ENCODE measurements around the gene ERG.

The ERG gene

DNA sequence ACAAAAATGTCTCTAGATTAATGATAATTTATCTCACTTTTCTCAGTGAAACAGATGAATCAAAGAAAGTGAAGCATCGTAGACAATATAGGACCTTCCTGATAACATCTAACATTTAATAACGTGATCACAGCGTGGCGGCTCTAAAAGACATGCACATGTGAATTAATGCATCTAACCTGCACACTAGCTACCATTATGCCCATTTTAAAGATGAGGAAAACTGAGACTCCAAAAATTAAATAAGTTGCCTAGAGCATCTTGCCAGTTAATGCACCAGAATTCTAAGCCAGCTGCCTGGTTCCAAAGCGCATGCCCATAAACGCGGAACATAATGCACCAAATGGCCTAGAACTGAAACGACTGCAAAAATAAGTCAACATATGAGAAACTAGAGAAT is 23.5 kb downstream of the ERG start:
- no peak for ATAC-seq (ENCODE audit: low read depth)
- no peak overlapping the region for H3K4me3 ChIP-seq (ENCODE audit: severe bottlenecking)
- no peaks in the 10 kb centered on the region for H3K27me3 ChIP-seq (ENCODE audit: insufficient read depth, poor library complexity, severe bottlenecking)
- no peaks in the 10 kb centered on the region for H3K9me3 ChIP-seq (ENCODE audit: severe bottlenecking)
- H3K36me3 ChIP-seq (ENCODE audit: low read depth): no peaks in the 10 kb centered on the region
- H3K4me1 ChIP-seq (ENCODE audit: insufficient read depth, poor library complexity, severe bottlenecking): peaks cover 42% of the 10 kb centered on the region
- H3K27ac ChIP-seq (ENCODE audit: poor library complexity, severe bottlenecking): no peak overlapping the region
- DNase-seq (ENCODE audit: low spot score): no peak
- TF ChIP-seq CTCF (IDR thresholded peaks at IDR 0.05; ENCODE audit: poor library complexity, severe bottlenecking): no peak

DNA sequence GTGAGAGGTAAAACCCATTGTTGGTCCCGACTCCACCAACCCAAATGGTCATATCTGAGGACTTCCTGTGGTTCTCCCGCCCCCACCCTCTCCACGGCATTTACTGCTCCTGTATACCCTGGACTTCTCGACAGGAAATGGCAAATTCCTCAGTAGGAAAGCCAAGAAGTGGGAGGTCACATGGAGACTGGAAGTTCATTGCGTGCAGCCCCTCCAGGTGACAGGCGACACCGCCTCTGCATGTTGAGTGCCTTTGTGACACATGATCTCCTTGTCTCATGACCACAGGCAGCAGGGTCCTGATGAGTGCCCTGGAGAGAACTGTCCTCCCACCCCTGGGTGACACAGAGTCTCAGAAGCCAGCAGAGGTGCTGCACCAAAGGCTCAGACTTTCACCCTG is 24.2 kb downstream of the ERG start:
- Histone ChIP-seq H3K36me3 (ENCODE audit: low read depth) (no peaks in the 10 kb centered on the region), H3K27me3 (ENCODE audit: insufficient read depth, poor library complexity, severe bottlenecking) (no peaks in the 10 kb centered on the region), H3K9me3 (ENCODE audit: severe bottlenecking) (no peaks in the 10 kb centered on the region), H3K4me1 (ENCODE audit: insufficient read depth, poor library complexity, severe bottlenecking) (peaks cover 42% of the 10 kb centered on the region), H3K4me3 (ENCODE audit: severe bottlenecking) (no peak overlapping the region), H3K27ac (ENCODE audit: poor library complexity, severe bottlenecking) (no peak overlapping the region)
- no peak for TF ChIP-seq CTCF (IDR thresholded peaks at IDR 0.05; ENCODE audit: poor library complexity, severe bottlenecking)
- DNase-seq (ENCODE audit: low spot score) (no peak), ATAC-seq (ENCODE audit: low read depth) (no peak)

DNA sequence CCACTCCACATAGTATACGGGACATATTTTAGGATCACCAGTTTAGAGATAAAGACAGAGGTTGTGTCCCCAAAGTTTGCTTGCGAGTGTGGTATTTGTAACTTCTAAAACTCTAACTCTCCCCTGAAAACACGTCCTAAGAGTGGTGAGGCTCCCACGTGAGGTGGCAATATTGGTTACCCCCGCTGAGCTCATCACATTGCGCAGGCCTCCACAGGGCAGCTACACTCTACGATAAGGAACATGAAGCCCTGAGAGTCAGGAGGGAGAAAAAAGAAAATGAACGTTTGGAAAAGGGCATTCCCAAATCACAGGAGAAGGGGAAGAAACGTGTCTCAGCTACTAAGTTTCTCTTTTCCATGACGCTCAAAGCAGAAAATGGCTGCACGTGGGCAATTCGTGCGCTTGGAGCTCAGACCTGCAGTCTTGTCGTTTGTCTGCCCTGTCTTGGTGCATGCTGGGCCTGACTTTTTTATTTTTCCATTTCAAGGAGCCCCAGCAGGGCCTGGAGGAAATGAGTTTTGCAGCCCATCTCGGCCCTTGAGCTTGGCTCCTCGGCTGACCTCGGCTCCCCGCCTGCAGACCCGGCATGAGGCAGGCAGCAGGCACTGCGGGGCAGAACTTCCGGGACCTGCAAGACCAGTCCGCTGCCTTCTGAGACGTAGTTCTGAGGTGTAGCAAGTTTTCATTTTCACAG is 25.7 kb downstream of the ERG start:
- Histone ChIP-seq H3K36me3 (ENCODE audit: low read depth) (no peaks in the 10 kb centered on the region), H3K4me1 (ENCODE audit: insufficient read depth, poor library complexity, severe bottlenecking) (peaks cover 32% of the 10 kb centered on the region), H3K27me3 (ENCODE audit: insufficient read depth, poor library complexity, severe bottlenecking) (no peaks in the 10 kb centered on the region), H3K4me3 (ENCODE audit: severe bottlenecking) (no peak overlapping the region), H3K27ac (ENCODE audit: poor library complexity, severe bottlenecking) (no peak overlapping the region), H3K9me3 (ENCODE audit: severe bottlenecking) (no peaks in the 10 kb centered on the region)
- ATAC-seq (ENCODE audit: low read depth) (no peak), DNase-seq (ENCODE audit: low spot score) (no peak)
- TF ChIP-seq CTCF (IDR thresholded peaks at IDR 0.05; ENCODE audit: poor library complexity, severe bottlenecking): no peak

DNA sequence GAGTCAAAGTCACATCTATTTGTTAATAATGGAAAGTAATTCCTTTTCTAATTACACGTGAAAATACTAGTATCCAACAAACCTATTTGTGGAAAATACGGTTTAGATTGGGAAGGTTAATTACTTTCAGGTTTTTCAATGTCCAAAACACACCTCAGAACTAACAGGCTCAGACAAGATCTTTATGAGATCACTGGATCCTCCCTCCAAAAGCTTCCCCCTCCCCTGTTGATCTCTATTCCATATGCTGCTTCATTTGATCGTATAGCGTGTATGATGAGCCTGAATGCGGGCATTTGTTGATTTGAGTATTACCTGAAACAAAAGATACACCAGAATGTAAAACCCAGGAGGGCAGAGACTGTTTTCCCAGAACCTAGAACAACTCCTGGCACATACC is 26.5 kb downstream of the ERG start:
- DNase-seq (ENCODE audit: low spot score): no peak
- no peaks in the 10 kb centered on the region for H3K27me3 ChIP-seq (ENCODE audit: insufficient read depth, poor library complexity, severe bottlenecking)
- no peak for TF ChIP-seq CTCF (IDR thresholded peaks at IDR 0.05; ENCODE audit: poor library complexity, severe bottlenecking)
- no peak overlapping the region for H3K4me3 ChIP-seq (ENCODE audit: severe bottlenecking)
- H3K4me1 ChIP-seq (ENCODE audit: insufficient read depth, poor library complexity, severe bottlenecking): peaks cover 32% of the 10 kb centered on the region
- no peak for ATAC-seq (ENCODE audit: low read depth)
- H3K9me3 ChIP-seq (ENCODE audit: severe bottlenecking): no peaks in the 10 kb centered on the region
- H3K36me3 ChIP-seq (ENCODE audit: low read depth): no peaks in the 10 kb centered on the region
- H3K27ac ChIP-seq (ENCODE audit: poor library complexity, severe bottlenecking): no peak overlapping the region

GRCh38 chr21:38470755-38471154 is 27.5 kb downstream of the ERG start:
- Histone ChIP-seq H3K4me1 (ENCODE audit: insufficient read depth, poor library complexity, severe bottlenecking) (peaks cover 32% of the 10 kb centered on the region), H3K27me3 (ENCODE audit: insufficient read depth, poor library complexity, severe bottlenecking) (no peaks in the 10 kb centered on the region), H3K27ac (ENCODE audit: poor library complexity, severe bottlenecking) (no peak overlapping the region), H3K4me3 (ENCODE audit: severe bottlenecking) (no peak overlapping the region), H3K9me3 (ENCODE audit: severe bottlenecking) (no peaks in the 10 kb centered on the region), H3K36me3 (ENCODE audit: low read depth) (no peaks in the 10 kb centered on the region)
- DNase-seq (ENCODE audit: low spot score) (no peak), ATAC-seq (ENCODE audit: low read depth) (peak; percentile 86)
- no peak for TF ChIP-seq CTCF (IDR thresholded peaks at IDR 0.05; ENCODE audit: poor library complexity, severe bottlenecking)

Data from RWPE2 (cell line).